HepG2 (cell line): ENCODE results near the gene PXDC1. TPM values are rescaled to one million over a fixed set of nuclear protein-coding genes. Genes with fewer than 3 reads are reported as not detected.

ENCODE experiments used
- ATAC-seq: fragments of 200-7000 bp; cut with Tn5 transposase; 3 replicates; pipeline ENCODE4 v1.9.1; 2020; ENCODE audit warnings: mild to moderate bottlenecking, moderate library complexity
- BruUV-seq: library from RNA; stranded (reverse); fragments of 400-500 nt; replicated peaks from 2 replicates; lab custom pipeline; 2021; lab: Mats Ljungman, UMichigan
- CTCF ChIA-PET: fragments of 300-600 bp; formaldehyde crosslinking; extraction: SDS; loops from one replicate; lab custom pipeline; 2021; ENCODE audit warnings: low total read pairs, inconsistent platforms, low intra/inter-chr PET ratio; lab: Yijun Ruan, JAX
- POLR2A ChIA-PET: fragments of 350-600 bp; sonication (Branson Sonifier 250); formaldehyde crosslinking; loops from one replicate; lab custom pipeline; 2020; ENCODE audit warnings: antibody characterized with exemption, inconsistent platforms; lab: Yijun Ruan, JAX
- DNase-seq: peaks from one replicate; pipeline ENCODE4 v3.0.0-alpha.2; 2015; ENCODE audit warnings: low spot score
- FAIRE-seq: peaks from 3 replicates; lab custom pipeline; 2011; peaks lifted over from hg19 to GRCh38; lab: Jason Lieb, UNC
- H2AFZ ChIP-seq: one replicate; pipeline ENCODE4 v1.6.1; 2011; ENCODE audit warnings: low read length, inconsistent platforms
- H3K27ac ChIP-seq: fragments of 300-600 bp; 3 replicates; pipeline ENCODE4 v1.8.0; 2011; ENCODE audit warnings: mixed run types, mild to moderate bottlenecking, mixed read lengths, low read length, inconsistent platforms; ENCODE audit not compliant: insufficient read depth; ENCODE audit errors: extremely low read length
- H3K27me3 ChIP-seq, 2 experiments: fragments of 200-600 bp in 1 of 2; 2 replicates in 1 of 2; 3 replicates in 1 of 2; pipeline versions ENCODE4 v1.6.0 to v1.8.0; 2011; ENCODE audit warnings: low read length in 2 of 2, mild to moderate bottlenecking in 2 of 2, moderate library complexity in 2 of 2, inconsistent platforms in 1 of 2; ENCODE audit not compliant: insufficient read depth in 2 of 2, control insufficient read depth in 1 of 2
- H3K36me3 ChIP-seq, 2 experiments: fragments of 200-600 bp in 1 of 2; replicated peaks in 1 of 2; 2 replicates in 1 of 2; 3 replicates in 1 of 2; pipeline versions ENCODE4 v1.5.1 to v1.8.0; 2011; ENCODE audit warnings: low read length in 2 of 2, inconsistent platforms in 1 of 2; ENCODE audit not compliant: insufficient read depth in 2 of 2, control insufficient read depth in 1 of 2
- H3K4me1 ChIP-seq: 2 replicates; pipeline ENCODE4 v1.5.1; 2012; ENCODE audit warnings: low read length, inconsistent platforms; ENCODE audit not compliant: insufficient read depth
- H3K4me2 ChIP-seq: 2 replicates; pipeline ENCODE4 v1.6.0; 2011; ENCODE audit warnings: low read depth, low read length, inconsistent platforms
- H3K4me3 ChIP-seq, 3 experiments: fragments of 200-600 bp in 1 of 3; sonication (generic), shearing (Covaris generic) in 1 of 3; replicated peaks in 1 of 3; 2 replicates each; pipeline ENCODE4 v1.5.1; 2011 to 2016; ENCODE audit warnings: low read length in 3 of 3, inconsistent platforms in 2 of 3, low read depth in 2 of 3, mild to moderate bottlenecking in 2 of 3, control low read depth in 1 of 3, mixed read lengths in 1 of 3; ENCODE audit not compliant: insufficient read depth in 1 of 3
- H3K79me2 ChIP-seq: one replicate; pipeline ENCODE4 v1.6.1; 2011; ENCODE audit warnings: low read length, inconsistent platforms; ENCODE audit not compliant: insufficient read depth
- H3K9ac ChIP-seq: 2 replicates; pipeline ENCODE4 v1.6.0; 2011; ENCODE audit warnings: mild to moderate bottlenecking, low read depth, low read length, inconsistent platforms; ENCODE audit not compliant: insufficient read depth
- H3K9me3 ChIP-seq: 2 replicates; pipeline ENCODE4 v1.5.1; 2012; ENCODE audit warnings: mild to moderate bottlenecking, low read length
- H4K20me1 ChIP-seq: 2 replicates; pipeline ENCODE4 v1.6.0; 2011; ENCODE audit warnings: inconsistent platforms, mild to moderate bottlenecking, low read length, moderate library complexity; ENCODE audit not compliant: insufficient read depth
- AHR ChIP-seq: IDR thresholded peaks from 2 replicates; pipeline ENCODE4 v1.6.1; 2018; ENCODE audit warnings: missing genetic modification reagents, missing compliant biosample characterization
- CCDC6 ChIP-seq: sonication (generic); formaldehyde crosslinking; IDR thresholded peaks from 2 replicates; pipeline ENCODE4 v1.8.1; 2022; ENCODE audit warnings: mild to moderate bottlenecking, missing genetic modification reagents, moderate library complexity
- CTCF ChIP-seq: sonication (generic); formaldehyde crosslinking; IDR thresholded peaks from 2 replicates; pipeline ENCODE4 v1.5.0; 2020; ENCODE audit warnings: mild to moderate bottlenecking, missing genetic modification reagents, moderate library complexity
- ELF3 ChIP-seq: IDR thresholded peaks from 2 replicates; pipeline ENCODE4 v1.6.1; 2016; ENCODE audit warnings: missing genetic modification reagents, missing compliant biosample characterization
- ETV5 ChIP-seq: IDR thresholded peaks from 2 replicates; pipeline ENCODE4 v1.6.1; 2018; ENCODE audit warnings: missing biosample characterization, missing genetic modification reagents, inconsistent platforms, borderline replicate concordance
- GZF1 ChIP-seq: sonication (generic); formaldehyde crosslinking; IDR thresholded peaks from 2 replicates; pipeline ENCODE4 v1.5.1; 2020; ENCODE audit warnings: mild to moderate bottlenecking, missing genetic modification reagents
- HMGXB4 ChIP-seq, 2 experiments: sonication (generic) in 1 of 2; formaldehyde crosslinking in 1 of 2; IDR thresholded peaks; 2 replicates each; pipeline versions ENCODE4 v1.4.0 to v1.6.1; 2018 to 2020; ENCODE audit warnings: missing genetic modification reagents in 2 of 2, borderline replicate concordance in 1 of 2, low read depth in 1 of 2, mild to moderate bottlenecking in 1 of 2, missing biosample characterization in 1 of 2
- HOXA9 ChIP-seq: sonication (generic); formaldehyde crosslinking; IDR thresholded peaks from 2 replicates; pipeline ENCODE4 v1.8.1; 2022; ENCODE audit warnings: missing genetic modification reagents, mild to moderate bottlenecking, moderate library complexity, borderline replicate concordance
- KDM4B ChIP-seq: sonication (generic); formaldehyde crosslinking; IDR thresholded peaks from 2 replicates; pipeline ENCODE4 v1.4.0; 2020; ENCODE audit warnings: missing genetic modification reagents
- RAD21 ChIP-seq: fragments of 450-650 bp; formaldehyde crosslinking; IDR thresholded peaks from 2 replicates; pipeline ENCODE4 v1.5.0; 2020; ENCODE audit warnings: mild to moderate bottlenecking
- RXRA ChIP-seq: sonication (generic); formaldehyde crosslinking; IDR thresholded peaks from 2 replicates; pipeline ENCODE4 v1.5.1; 2020; ENCODE audit warnings: missing genetic modification reagents
- SNAPC5 ChIP-seq: sonication (generic); formaldehyde crosslinking; IDR thresholded peaks from 2 replicates; pipeline ENCODE4 v1.8.1; 2023; ENCODE audit warnings: mild to moderate bottlenecking, missing genetic modification reagents, borderline replicate concordance
- SNRNP70 ChIP-seq: fragments of 200-400 bp; formaldehyde crosslinking; IDR thresholded peaks from 2 replicates; pipeline ENCODE4 v1.6.1; 2017; ENCODE audit warnings: mild to moderate bottlenecking, low read depth, low read length, moderate library complexity
- SP140L ChIP-seq: sonication (generic); formaldehyde crosslinking; IDR thresholded peaks from 2 replicates; pipeline ENCODE4 v1.4.0; 2020; ENCODE audit warnings: missing genetic modification reagents, borderline replicate concordance
- THRA ChIP-seq: sonication (generic); formaldehyde crosslinking; IDR thresholded peaks from 2 replicates; pipeline ENCODE4 v1.4.0; 2020; ENCODE audit warnings: missing genetic modification reagents, borderline replicate concordance
- ZBTB7B ChIP-seq: sonication (generic); formaldehyde crosslinking; IDR thresholded peaks from 2 replicates; pipeline ENCODE4 v1.4.0; 2020; ENCODE audit warnings: missing genetic modification reagents
- ZNF614 ChIP-seq: IDR thresholded peaks from 2 replicates; pipeline ENCODE4 v1.6.1; 2018; ENCODE audit warnings: missing biosample characterization, missing genetic modification reagents, inconsistent platforms, borderline replicate concordance
- ZZZ3 ChIP-seq: sonication (generic); formaldehyde crosslinking; IDR thresholded peaks from 2 replicates; pipeline ENCODE4 v1.4.0; 2020; ENCODE audit warnings: missing genetic modification reagents, mild to moderate bottlenecking, borderline replicate concordance
- WGBS: methylation state at CpG from one replicate; pipeline ENCODE4 v1.1.6; 2017; ENCODE audit warnings: low lambda C conversion rate; 5-methylcytosine and 5-hydroxymethylcytosine counted together
- in situ Hi-C: cut with HindIII; loops from 2 replicates; pipeline ENCODE4 v1.10.0; 2017; ENCODE audit warnings: low pct_unique_long_range_greater_than_20kb; ENCODE audit not compliant: extremely low pct_ligation_motif_present
- intact Hi-C: fragments of 100-400 bp; cut with micrococcal nuclease; formaldehyde crosslinking; loops from one replicate; pipeline ENCODE4 v1.10.0; 2022; ENCODE audit not compliant: unreplicated experiment
- polyA plus RNA-seq, 8 experiments: library from polyadenylated mRNA; depleted of rRNA in 3 of 8; stranded (reverse) in 7 of 8; unstranded in 1 of 8; fragments of >200 nt; fragmentation: Illumina TruSeq in 4 of 8; extraction: Trizol in 4 of 8; gene quantifications; 2 replicates each; pipeline versions ENCODE4 v1.2.1 to v1.2.3, GENCODE V29; 2011 to 2016; ENCODE audit warnings: low read depth in 4 of 8, missing spikeins in 1 of 8, mixed read lengths in 1 of 8; ENCODE audit not compliant: insufficient read depth in 1 of 8
- total RNA-seq, 5 experiments: library from RNA; depleted of rRNA; stranded (reverse); fragments of >200 nt; fragmentation: Illumina TruSeq; extraction: Trizol; gene quantifications; 2 replicates each; pipeline ENCODE4 v1.2.3, GENCODE V29; 2016; ENCODE audit warnings: low read depth in 1 of 5

PXDC1 gene
- total and polyA plus RNA-seq, 2 of the 13 experiments (the other 11 are each of a cell fraction or from before 2014, with no cell fraction given) = 32.4 to 34.7 TPM

- Histone ChIP-seq H3K36me3 (peaks cover 46 to 98% of the 10 kb centered on the region in 2 experiments), H3K4me2 (no peak overlapping the region), H3K4me3 (no peak overlapping the region), H3K9me3 (peaks cover 6% of the 10 kb centered on the region; the same call in 1 of the 2 replicates), H3K27me3 (no peaks in the 10 kb centered on the region), H3K79me2 (peaks cover 46% of the 10 kb centered on the region), H3K9ac (no peak overlapping the region), H2AFZ (no peak overlapping the region), H4K20me1 (peaks cover 54% of the 10 kb centered on the region), H3K27ac (no peak overlapping the region), H3K4me1 (no peaks in the 10 kb centered on the region)
- intact Hi-C loops = loop anchor here (1.0 to 5.0 kb wide), 5 partner anchors 220 to 453 kb away; partner anchors contain the start of gene SLC22A23
- CTCF ChIA-PET = interaction anchor here (0.7 to 3.6 kb wide), 5 partner anchors 10 to 481 kb away, joined by 3 to 41 read pairs (median 3); no protein-coding TSS in a partner anchor
- peak; percentile 64 for DNase-seq
- peak; percentile 93 for ATAC-seq
- in situ Hi-C loops = loop anchor here (5.0 to 10.0 kb wide), 2 partner anchors 278 to 450 kb away; partner anchors contain the start of gene SLC22A23
- WGBS = 31% methylated on average over 16 of the region's 16 CpGs
- no TSS peak for BruUV-seq
- POLR2A ChIA-PET = no interaction called here
- FAIRE-seq = peak; percentile 95
- TF ChIP-seq CTCF (CRISPR knock-in tag) (peak; percentile 99), ETV5 (CRISPR knock-in tag) (no peak), AHR (CRISPR knock-in tag) (0 out of 2 replicates have a peak, but pooled peaks have one; percentile 29), CCDC6 (CRISPR knock-in tag) (0 out of 2 replicates have a peak, but pooled peaks have one; percentile 42), SNRNP70 (no peak), HMGXB4 (CRISPR knock-in tag; IDR thresholded peaks at IDR 0.05; ENCODE audit: borderline replicate concordance in 1 of 2, low read depth in 1 of 2) (peak; percentile 21 to 65; a peak in 2 of 4 replicates), ZBTB7B (0 out of 2 replicates have a peak, but pooled peaks have one; percentile 40), SP140L (no peak), GZF1 (CRISPR knock-in tag) (no peak), RXRA (peak; percentile 77), KDM4B (CRISPR knock-in tag) (0 out of 2 replicates have a peak, but pooled peaks have one; percentile 46), ELF3 (CRISPR knock-in tag) (0 out of 2 replicates have a peak, but pooled peaks have one; percentile 14), THRA (peak; percentile 83; the same call in 1 of the 2 replicates), SNAPC5 (CRISPR knock-in tag) (no peak), HOXA9 (CRISPR knock-in tag) (no peak), ZZZ3 (CRISPR knock-in tag) (no peak), ZNF614 (CRISPR knock-in tag) (0 out of 2 replicates have a peak, but pooled peaks have one; percentile 32), RAD21 (CRISPR knock-in tag) (peak; percentile 96)
Measured at GRCh38 chr6:3732345-3733141, 19.0 kb downstream of the PXDC1 start.
